Esophagus squamous epithelium (tissue), 4 donors: Measurements from ENCODE around the gene FNBP1.

Experiments
- CTCF ChIP-seq, 6 experiments: fragments of 450-650 bp in 4 of 6; fragments of 200-600 bp in 2 of 6; sonication (generic) in 2 of 6; IDR thresholded peaks; one replicate each; pipeline ENCODE4 v1.5.1; 2016 to 2019; ENCODE audit warnings: antibody characterized with exemption in 6 of 6, mild to moderate bottlenecking in 4 of 6, moderate library complexity in 4 of 6
- POLR2A ChIP-seq, 4 donors: fragments of 450-650 bp; IDR thresholded peaks; one replicate each; pipeline ENCODE4 v1.6.1; 2017; ENCODE audit warnings: antibody characterized with exemption in 4 of 4, mild to moderate bottlenecking in 4 of 4, moderate library complexity in 3 of 4

GRCh38 chr9:129854588-129855110 lies 188.3 kb downstream of the FNBP1 start:
- no peak for TF ChIP-seq CTCF (IDR thresholded peaks at IDR 0.05)
- no peak for TF ChIP-seq POLR2A (IDR thresholded peaks at IDR 0.05)
